Mesenchymal stem cell (in vitro differentiated cells and primary cell): ENCODE data around the gene PTHLH.
A peak's percentile ranks its signal among the peaks of the same experiment; 100 is the strongest.

Experiments used
- DNase-seq: peaks from one replicate; pipeline ENCODE4 v3.0.0-alpha.2; 2013
- H2AFZ ChIP-seq: one replicate; pipeline ENCODE4 v1.6.1; 2013; ENCODE audit warnings: low read depth, mild to moderate bottlenecking, control low read depth, inconsistent platforms, low read length, moderate library complexity
- H2AK5ac ChIP-seq: 2 replicates; pipeline ENCODE4 v1.6.1; 2013; ENCODE audit warnings: low read length, moderate library complexity, mild to moderate bottlenecking, inconsistent platforms; ENCODE audit not compliant: severe bottlenecking
- H2BK120ac ChIP-seq: one replicate; pipeline ENCODE4 v1.6.1; 2013; ENCODE audit warnings: low read depth, mild to moderate bottlenecking, inconsistent platforms, low read length, moderate library complexity
- H2BK12ac ChIP-seq, 2 experiments: one replicate each; pipeline ENCODE4 v1.6.1; 2013; ENCODE audit warnings: inconsistent platforms in 2 of 2, low read length in 2 of 2, mild to moderate bottlenecking in 2 of 2, moderate library complexity in 2 of 2, control low read depth in 1 of 2
- H2BK15ac ChIP-seq: one replicate; pipeline ENCODE4 v1.6.1; 2013; ENCODE audit warnings: mild to moderate bottlenecking, low read depth, inconsistent platforms; ENCODE audit not compliant: poor library complexity, severe bottlenecking
- H2BK5ac ChIP-seq: 2 replicates; pipeline ENCODE4 v1.6.1; 2013; ENCODE audit warnings: low read depth, mild to moderate bottlenecking, low read length, control low read depth, inconsistent platforms; ENCODE audit not compliant: poor library complexity, severe bottlenecking
- H3K14ac ChIP-seq, 2 experiments: one replicate each; pipeline ENCODE4 v1.6.1; 2013; ENCODE audit warnings: inconsistent platforms in 2 of 2, low read length in 2 of 2, control low read depth in 1 of 2, mild to moderate bottlenecking in 1 of 2, moderate library complexity in 1 of 2
- H3K18ac ChIP-seq, 2 experiments: one replicate each; pipeline ENCODE4 v1.6.1; 2013; ENCODE audit warnings: inconsistent platforms in 2 of 2, low read length in 2 of 2, control low read depth in 1 of 2, low read depth in 1 of 2, mild to moderate bottlenecking in 1 of 2
- H3K23ac ChIP-seq, 2 experiments: one replicate each; pipeline ENCODE4 v1.6.1; 2013; ENCODE audit warnings: inconsistent platforms in 2 of 2, low read length in 2 of 2, mild to moderate bottlenecking in 2 of 2, moderate library complexity in 2 of 2, control low read depth in 1 of 2
- H3K27ac ChIP-seq: 2 replicates; pipeline ENCODE4 v1.5.1; 2013; ENCODE audit warnings: mild to moderate bottlenecking, moderate library complexity, low read length, control low read depth, inconsistent platforms; ENCODE audit not compliant: poor library complexity, severe bottlenecking
- H3K27me3 ChIP-seq, 2 experiments: 2 replicates each; pipeline versions ENCODE4 v1.6.1 to v1.7.0; 2013; ENCODE audit warnings: low read length in 2 of 2, mild to moderate bottlenecking in 2 of 2, moderate library complexity in 2 of 2, control low read depth in 1 of 2, inconsistent platforms in 1 of 2; ENCODE audit not compliant: control insufficient read depth in 1 of 2, insufficient read depth in 1 of 2
- H3K36me3 ChIP-seq, 2 experiments: 2 replicates each; pipeline versions ENCODE4 v1.6.1 to v1.7.0; 2013; ENCODE audit warnings: low read length in 2 of 2, control low read depth in 1 of 2, inconsistent platforms in 1 of 2, low read depth in 1 of 2, mild to moderate bottlenecking in 1 of 2; ENCODE audit not compliant: insufficient read depth in 2 of 2, control insufficient read depth in 1 of 2
- H3K4ac ChIP-seq, 2 experiments: one replicate each; pipeline ENCODE4 v1.6.1; 2013; ENCODE audit warnings: inconsistent platforms in 2 of 2, low read length in 2 of 2, mild to moderate bottlenecking in 2 of 2, moderate library complexity in 2 of 2, control low read depth in 1 of 2, low read depth in 1 of 2
- H3K4me1 ChIP-seq: 2 replicates; pipeline ENCODE4 v1.6.1; 2013; ENCODE audit warnings: low read depth, low read length, control low read depth; ENCODE audit not compliant: control insufficient read depth, insufficient read depth
- H3K4me2 ChIP-seq: 2 replicates; pipeline ENCODE4 v1.6.1; 2013; ENCODE audit warnings: low read length, mild to moderate bottlenecking, inconsistent platforms; ENCODE audit not compliant: poor library complexity, severe bottlenecking
- H3K4me3 ChIP-seq, 2 experiments: 2 replicates each; pipeline versions ENCODE4 v1.5.1 to v1.7.0; 2013; ENCODE audit warnings: low read length in 2 of 2, mild to moderate bottlenecking in 2 of 2, control low read depth in 1 of 2, low read depth in 1 of 2; ENCODE audit not compliant: insufficient read depth in 1 of 2
- H3K79me1 ChIP-seq: replicated peaks from 2 replicates; pipeline ENCODE4 v1.6.1; 2013; ENCODE audit warnings: mild to moderate bottlenecking, control low read depth, low read length, inconsistent platforms; ENCODE audit not compliant: poor library complexity, severe bottlenecking
- H3K9ac ChIP-seq: 2 replicates; pipeline ENCODE4 v1.7.0; 2013; ENCODE audit warnings: mild to moderate bottlenecking, low read length, moderate library complexity
- H3K9me3 ChIP-seq: 2 replicates; pipeline ENCODE4 v1.7.0; 2013; ENCODE audit warnings: mild to moderate bottlenecking, low read length; ENCODE audit not compliant: control insufficient read depth
- H4K8ac ChIP-seq: one replicate; pipeline ENCODE4 v1.6.1; 2013; ENCODE audit warnings: inconsistent platforms, mild to moderate bottlenecking, low read length, moderate library complexity
- H4K91ac ChIP-seq: one replicate; pipeline ENCODE4 v1.6.1; 2013; ENCODE audit warnings: mild to moderate bottlenecking, low read length, inconsistent platforms
- WGBS: methylation state at CpG from one replicate; pipeline ENCODE4 v1.1.7; 2013; ENCODE audit warnings: mixed read lengths; 5-methylcytosine and 5-hydroxymethylcytosine counted together

The PTHLH gene

DNA sequence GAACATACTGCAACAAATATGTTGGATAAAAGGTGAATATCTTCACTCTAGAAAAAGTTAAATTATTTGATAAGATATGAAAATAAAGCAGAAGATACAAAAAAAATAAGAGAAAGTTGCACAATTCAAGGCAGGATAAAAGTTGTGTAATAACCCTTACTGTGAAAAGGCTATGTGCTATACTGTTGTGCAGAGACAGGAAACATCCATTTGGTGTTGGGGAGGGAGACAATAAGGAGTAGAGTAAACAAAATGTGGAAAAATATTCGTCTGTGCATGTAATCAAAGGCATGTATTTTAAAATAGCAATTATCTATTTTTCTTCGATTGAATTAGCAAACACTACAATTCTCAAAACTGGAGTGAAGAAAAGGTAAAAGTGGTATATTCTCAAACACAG, 34.8 kb downstream of the PTHLH start:
- Histone ChIP-seq H3K36me3 (no peaks in the 10 kb centered on the region), H3K4me1 (no peaks in the 10 kb centered on the region), H3K4ac (no peak overlapping the region), H3K27ac (no peak overlapping the region), H3K9me3 (no peaks in the 10 kb centered on the region), H2AK5ac (no peak overlapping the region), H2BK5ac (no peak overlapping the region), H2BK120ac (no peak overlapping the region), H3K4me3 (no peak overlapping the region), H2BK15ac (no peak overlapping the region), H3K79me1 (no peaks in the 10 kb centered on the region), H4K91ac (no peak overlapping the region), H2AFZ (no peak overlapping the region), H3K23ac (no peak overlapping the region), H3K9ac (no peak overlapping the region), H4K8ac (no peak overlapping the region), H3K4me2 (no peak overlapping the region), H3K14ac (no peak overlapping the region), H3K27me3 (no peaks in the 10 kb centered on the region), H2BK12ac (no peak overlapping the region), H3K18ac (no peak overlapping the region)
- no peak for DNase-seq
- 100% methylated on average over 1 of the region's 2 CpGs for WGBS

DNA sequence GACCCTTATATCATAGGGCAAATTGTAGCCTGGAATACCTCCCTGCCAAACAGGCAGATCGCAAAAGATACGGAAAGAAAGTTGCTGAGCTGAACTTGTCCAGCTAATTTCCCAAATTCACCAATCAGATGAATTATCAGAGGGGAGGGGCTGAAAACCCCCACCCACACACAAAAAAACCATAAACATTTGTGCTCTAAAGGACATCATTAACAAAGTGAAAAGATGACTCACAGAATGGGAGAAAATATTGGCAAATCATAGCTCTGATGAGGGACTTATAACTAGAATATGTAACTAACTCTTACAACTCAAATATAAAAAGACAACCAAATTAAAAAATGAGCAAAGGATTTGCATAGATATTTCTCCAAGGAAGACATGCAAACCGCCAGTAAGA, 36.3 kb downstream of the PTHLH start:
- Histone ChIP-seq H3K23ac (no peak overlapping the region), H2BK12ac (no peak overlapping the region), H4K8ac (no peak overlapping the region), H3K14ac (no peak overlapping the region), H3K4me1 (no peaks in the 10 kb centered on the region), H3K9ac (peak overlapping the region; percentile 45), H3K9me3 (no peaks in the 10 kb centered on the region), H3K4me2 (no peak overlapping the region), H2BK15ac (no peak overlapping the region), H3K4me3 (no peak overlapping the region), H3K4ac (no peak overlapping the region), H2AFZ (no peak overlapping the region), H3K27me3 (no peaks in the 10 kb centered on the region), H3K18ac (no peak overlapping the region), H4K91ac (no peak overlapping the region), H3K36me3 (no peaks in the 10 kb centered on the region), H2BK5ac (no peak overlapping the region), H3K79me1 (no peaks in the 10 kb centered on the region), H2AK5ac (no peak overlapping the region), H2BK120ac (no peak overlapping the region), H3K27ac (no peak overlapping the region)
- WGBS: 95% methylated on average over 2 of the region's 3 CpGs
- no peak for DNase-seq

- Histone ChIP-seq H3K4me3 (no peak overlapping the region), H3K9me3 (no peaks in the 10 kb centered on the region), H3K4me2 (no peak overlapping the region), H2AK5ac (no peak overlapping the region), H3K4ac (no peak overlapping the region), H2BK15ac (no peak overlapping the region), H2BK120ac (no peak overlapping the region), H3K27ac (no peak overlapping the region), H3K79me1 (no peaks in the 10 kb centered on the region), H3K36me3 (no peaks in the 10 kb centered on the region), H4K8ac (no peak overlapping the region), H2AFZ (no peak overlapping the region), H3K9ac (no peak overlapping the region), H2BK12ac (no peak overlapping the region), H3K14ac (no peak overlapping the region), H2BK5ac (no peak overlapping the region), H4K91ac (no peak overlapping the region), H3K4me1 (no peaks in the 10 kb centered on the region), H3K23ac (no peak overlapping the region), H3K18ac (no peak overlapping the region), H3K27me3 (no peaks in the 10 kb centered on the region)
- WGBS: 94% methylated on average over 1 of the region's 1 CpG
- DNase-seq: no peak
Measured at GRCh38 chr12:27934276-27934675, 38.3 kb downstream of the PTHLH start.

DNA sequence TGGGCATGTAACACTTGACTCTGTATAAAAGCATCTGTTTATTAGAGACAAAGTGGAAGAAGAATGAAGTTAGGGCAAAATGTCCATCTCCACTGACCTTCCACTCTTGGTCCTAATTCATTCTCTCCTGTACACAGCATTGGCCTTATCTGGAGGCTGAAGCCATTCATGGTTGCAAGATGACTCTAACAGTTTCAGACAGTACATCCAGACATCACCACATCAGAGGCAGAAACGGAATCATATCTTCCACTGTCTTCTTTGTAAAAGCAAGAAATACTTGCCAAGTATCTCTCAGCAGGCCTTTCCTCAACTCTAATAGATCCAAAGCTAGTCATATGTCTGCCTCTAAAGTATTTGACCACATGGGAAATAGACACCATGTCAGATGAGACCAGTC, 41.1 kb downstream of the PTHLH start:
- Histone ChIP-seq H3K23ac (no peak overlapping the region), H2AK5ac (no peak overlapping the region)

More for the DNA sequence above, 41.1 kb downstream of the PTHLH start:
- Histone ChIP-seq H3K79me1 (no peaks in the 10 kb centered on the region), H3K4me3 (no peak overlapping the region), H2BK120ac (no peak overlapping the region), H3K4me2 (no peak overlapping the region), H3K27me3 (peaks cover 0 to 4% of the 10 kb centered on the region in 2 experiments), H3K4ac (no peak overlapping the region), H3K36me3 (no peaks in the 10 kb centered on the region), H3K4me1 (no peaks in the 10 kb centered on the region), H2BK5ac (no peak overlapping the region), H4K8ac (no peak overlapping the region), H3K9me3 (no peaks in the 10 kb centered on the region), H3K18ac (no peak overlapping the region), H3K9ac (no peak overlapping the region), H2BK12ac (no peak overlapping the region), H3K27ac (no peak overlapping the region), H2BK15ac (no peak overlapping the region), H2AFZ (no peak overlapping the region), H3K14ac (no peak overlapping the region), H4K91ac (no peak overlapping the region)
- 97% methylated on average over 1 of the region's 1 CpG for WGBS
- no peak for DNase-seq
